Stimulated activated CD4-positive, alpha-beta T cell treated with anti-CD3 and anti-CD28 coated beads, Interleukin-1b, Interleukin-23, amount 100 ng/mL, for 4 hours (primary cell): Measurements from ENCODE around the gene ZNF618.

Experiments used
- DNase-seq, 2 donors: peaks; one replicate each; pipeline ENCODE4 v3.0.0-alpha.2; 2020; ENCODE audit warnings: low read depth in 2 of 2

The ZNF618 gene

GRCh38 chr9:113911850-113912557, 35.9 kb downstream of the ZNF618 start:
- DNase-seq = no peak

DNA sequence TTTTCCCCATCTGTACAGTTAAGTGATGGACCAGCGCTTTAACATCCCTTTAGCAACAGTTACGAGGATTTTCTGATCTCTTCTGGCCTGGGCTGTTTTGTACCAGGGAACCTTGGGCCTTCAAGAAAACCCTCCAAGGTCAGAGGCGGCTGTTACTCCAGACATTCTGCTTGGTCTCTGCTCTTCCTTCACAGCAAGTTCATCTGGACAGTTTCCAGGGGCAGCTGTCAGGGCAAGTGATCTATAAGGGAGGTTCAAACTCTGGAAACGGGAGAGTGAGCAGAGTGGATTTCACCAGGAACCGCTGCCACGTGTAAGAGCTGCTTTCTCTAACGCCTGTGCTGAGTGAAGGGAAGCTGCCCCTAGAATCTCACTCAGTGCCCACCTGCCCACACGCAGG, 36.7 kb downstream of the ZNF618 start:
- no peak for DNase-seq

DNA sequence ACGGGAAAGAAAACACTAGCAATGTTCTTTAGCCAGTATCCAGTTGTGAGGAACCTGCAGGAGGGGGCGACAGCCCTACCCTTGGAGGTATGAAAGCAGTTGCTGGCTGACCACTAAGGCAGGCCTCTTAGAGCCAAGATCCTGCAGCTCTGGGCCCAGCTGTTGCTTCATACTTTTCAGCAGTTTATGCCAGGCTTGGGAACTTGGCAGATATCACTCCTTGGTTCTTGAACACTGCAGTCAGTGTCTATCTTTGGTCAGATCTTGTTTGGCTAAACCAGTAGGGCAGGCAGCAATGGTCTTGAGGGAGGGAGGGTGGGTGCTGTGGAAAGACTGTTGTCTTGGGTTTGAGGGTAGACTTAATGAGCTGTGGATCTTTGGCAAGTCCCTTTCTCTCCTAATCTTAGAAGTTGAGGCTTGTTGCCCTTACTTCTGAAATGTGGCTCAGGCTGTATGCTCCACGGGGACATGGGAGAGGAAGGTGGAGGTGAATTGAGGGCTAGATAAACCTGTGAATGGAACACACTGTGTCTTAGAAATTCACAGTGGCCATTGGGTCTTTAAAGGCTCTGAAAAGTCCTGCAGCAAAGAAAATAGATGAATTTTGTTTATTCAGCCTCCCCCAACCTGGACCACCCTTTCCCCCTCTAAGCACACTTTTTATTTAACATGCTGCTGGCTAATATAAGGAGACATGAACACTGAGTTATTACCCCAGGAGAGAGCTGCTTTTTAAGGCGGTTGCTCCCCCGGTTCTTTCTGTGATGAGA, 37.5 kb downstream of the ZNF618 start:
- no peak for DNase-seq

DNA sequence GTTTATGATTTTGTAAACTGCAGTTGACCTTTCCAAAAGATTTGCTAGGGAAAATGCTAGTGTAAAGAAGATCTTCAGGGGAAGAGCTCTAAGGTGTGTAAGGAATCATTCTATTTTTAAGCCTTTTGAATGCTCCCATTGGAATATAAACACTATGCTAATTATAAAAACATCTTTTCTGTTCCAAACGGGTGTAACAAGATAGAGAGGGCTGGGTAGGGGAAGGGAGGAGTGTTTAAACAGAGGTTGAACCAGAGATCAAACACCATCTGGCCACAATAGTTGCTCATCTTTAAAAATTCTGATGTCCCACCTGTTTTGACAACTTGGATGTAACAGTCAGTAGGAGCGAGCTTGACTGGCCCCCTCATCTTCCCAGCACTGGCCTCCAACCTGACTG, 38.4 kb downstream of the ZNF618 start:
- no peak for DNase-seq

GRCh38 chr9:113915817-113916434, 39.8 kb downstream of the ZNF618 start:
- DNase-seq = no peak

DNA sequence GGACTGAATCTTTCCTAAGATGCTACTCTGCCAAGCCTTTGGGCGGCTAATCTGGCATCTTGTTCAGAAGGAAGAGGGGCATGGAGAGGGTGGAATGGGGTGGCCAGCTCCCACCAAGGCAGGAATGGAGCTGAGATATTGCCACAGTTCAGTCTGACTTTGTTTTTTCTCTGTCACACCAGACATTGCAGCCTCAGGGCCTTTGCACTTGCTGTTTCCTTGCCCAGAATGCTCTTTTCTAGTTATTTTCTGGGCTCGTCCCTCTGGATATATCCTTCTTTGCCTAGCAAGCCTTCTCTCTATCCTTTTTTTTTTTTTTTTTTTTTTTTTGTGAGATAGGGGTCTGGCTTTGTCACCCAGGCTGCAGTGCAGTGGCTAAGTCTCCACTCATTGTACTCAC, 40.8 kb downstream of the ZNF618 start:
- DNase-seq = no peak

DNA sequence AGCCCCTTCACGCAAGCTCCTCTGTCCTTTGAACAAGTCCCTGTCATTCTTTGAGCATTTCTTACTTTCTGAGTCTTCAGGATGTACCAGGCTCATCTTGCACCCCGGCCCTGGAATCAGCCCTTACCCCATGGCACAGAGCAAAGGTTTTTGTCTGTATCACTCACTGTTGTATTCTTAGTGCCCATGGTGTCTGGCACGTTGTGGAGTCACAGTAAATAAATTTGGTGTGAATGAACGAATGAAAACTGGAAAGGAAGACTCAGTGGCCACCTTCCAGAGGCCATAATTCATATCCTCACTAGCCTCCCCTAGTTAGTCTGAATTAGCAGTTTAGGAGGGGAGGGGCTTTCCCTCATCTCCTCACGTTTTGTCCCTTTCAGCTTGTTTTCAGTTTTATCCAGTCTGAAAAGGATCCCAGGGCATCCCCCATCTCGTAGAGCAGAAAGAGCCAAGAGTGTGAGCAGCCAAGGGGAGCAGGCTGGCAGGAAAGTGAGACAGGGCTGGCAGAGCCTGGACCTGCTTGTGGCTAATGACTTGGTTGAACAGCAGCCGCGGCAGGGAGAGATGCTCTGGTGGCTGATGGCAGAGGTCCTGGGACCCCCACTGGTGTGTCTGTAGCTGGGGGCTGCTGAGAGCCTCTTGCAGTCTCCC, 42.7 kb downstream of the ZNF618 start:
- no peak for DNase-seq

- DNase-seq = no peak
Observed at GRCh38 chr9:113919382-113919781, 43.3 kb downstream of the ZNF618 start.

DNA sequence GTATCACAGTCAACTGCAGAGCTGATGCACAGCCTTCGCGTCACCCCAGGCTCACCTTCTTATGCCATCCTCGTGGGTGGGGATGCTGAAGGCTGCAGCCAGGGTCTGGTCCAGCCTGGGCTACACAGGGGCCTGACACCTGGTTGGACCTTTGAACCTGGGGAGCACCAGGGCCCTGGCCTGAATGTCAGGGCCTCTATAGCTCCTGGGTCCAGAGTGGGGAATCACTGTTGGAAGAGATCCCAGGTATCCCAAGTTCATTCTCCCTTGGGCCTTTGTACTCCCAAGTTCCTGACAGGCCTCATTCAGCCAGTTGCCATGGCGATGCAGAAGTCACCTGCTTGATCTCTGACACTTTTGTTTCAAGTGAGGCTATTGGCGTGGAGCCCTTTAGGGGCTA, 43.8 kb downstream of the ZNF618 start:
- DNase-seq = no peak

GRCh38 chr9:113920872-113921271, 44.8 kb downstream of the ZNF618 start:
- no peak for DNase-seq

DNA sequence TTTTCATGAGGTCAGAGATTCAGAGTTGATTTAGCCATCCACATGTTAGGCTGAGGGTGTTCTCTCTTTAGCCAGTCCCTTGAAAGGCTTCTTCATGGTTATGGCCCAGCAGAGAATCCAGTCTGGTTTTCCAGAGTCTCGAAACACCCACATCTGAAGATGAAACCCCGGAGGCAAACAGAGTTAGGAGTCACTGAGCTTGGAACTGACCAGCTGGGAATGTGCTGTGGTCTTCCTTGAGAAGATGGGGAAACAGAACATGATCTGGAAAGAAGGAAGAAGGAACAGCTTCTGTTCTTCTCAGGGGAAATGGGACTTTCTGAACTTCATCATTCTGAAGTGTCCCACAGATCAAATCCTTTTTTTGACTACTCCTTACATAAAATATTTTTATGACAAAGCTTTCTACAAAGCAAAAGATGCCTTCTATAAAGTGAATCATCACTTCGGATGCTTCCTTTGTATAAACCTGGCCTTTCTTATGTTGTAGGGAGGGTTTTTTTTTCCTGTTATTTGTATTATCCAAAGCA, 45.4 kb downstream of the ZNF618 start:
- no peak for DNase-seq

- DNase-seq = no peak
Observed at GRCh38 chr9:113922160-113922559, 46.1 kb downstream of the ZNF618 start.

DNA sequence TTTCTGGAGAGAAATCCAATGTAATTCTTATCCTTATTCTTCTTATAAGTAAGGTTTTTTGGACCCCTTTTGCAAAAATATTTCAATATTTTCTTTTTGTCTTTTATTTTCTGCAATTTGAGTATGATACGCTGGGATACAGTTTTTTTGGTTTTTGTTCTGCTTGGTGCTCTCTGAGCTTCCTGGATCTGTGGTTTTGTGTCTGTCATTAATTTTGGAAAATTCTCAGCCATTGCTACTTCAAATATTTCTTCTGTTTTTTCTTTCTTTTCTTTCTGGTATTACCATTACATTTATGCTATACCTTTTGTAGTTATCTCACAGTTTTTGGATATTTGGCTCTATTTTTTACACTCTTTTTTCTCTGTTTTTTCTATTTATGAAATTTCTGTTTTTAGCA, 50.1 kb downstream of the ZNF618 start:
- no peak for DNase-seq

- DNase-seq = no peak
Observed at GRCh38 chr9:113927277-113927676, 51.2 kb downstream of the ZNF618 start.

- no peak for DNase-seq
Observed at GRCh38 chr9:113928269-113928668, 52.2 kb downstream of the ZNF618 start.

DNA sequence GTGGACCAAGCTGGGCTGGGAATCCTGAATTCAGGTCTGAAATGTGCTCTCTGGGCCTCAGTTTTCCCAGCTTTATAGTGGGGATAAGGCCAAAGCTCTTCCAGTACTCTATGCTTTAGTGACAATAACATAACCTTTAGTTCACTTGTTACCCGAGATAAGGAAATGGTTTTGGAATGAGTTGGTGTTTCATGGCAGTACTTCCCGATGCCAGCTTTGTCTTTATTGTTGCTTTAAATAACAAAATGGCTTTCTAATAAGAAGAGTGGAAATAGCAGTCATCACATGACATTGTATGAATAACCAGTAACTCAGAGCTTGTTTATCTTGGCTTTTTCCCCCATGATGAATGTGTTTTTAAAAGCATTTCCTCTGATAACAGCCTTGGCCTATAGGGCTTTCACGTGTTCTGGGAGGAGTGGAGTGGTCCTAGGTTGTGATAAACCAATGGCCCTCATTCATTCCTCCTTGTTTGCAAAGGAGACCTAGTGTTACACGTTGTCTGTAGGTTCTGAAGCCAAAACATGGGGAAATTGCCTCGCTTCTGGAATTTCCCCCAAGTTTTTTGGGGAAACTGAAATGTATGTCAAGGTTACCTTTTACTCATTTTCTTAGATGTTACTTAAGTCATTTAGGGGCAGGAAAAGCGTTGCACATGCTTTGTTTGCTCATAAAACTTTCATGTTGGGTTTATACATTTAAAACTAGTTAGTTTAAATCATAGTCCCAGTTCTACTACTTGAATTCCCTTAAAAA, 53.7 kb downstream of the ZNF618 start:
- DNase-seq = no peak

DNA sequence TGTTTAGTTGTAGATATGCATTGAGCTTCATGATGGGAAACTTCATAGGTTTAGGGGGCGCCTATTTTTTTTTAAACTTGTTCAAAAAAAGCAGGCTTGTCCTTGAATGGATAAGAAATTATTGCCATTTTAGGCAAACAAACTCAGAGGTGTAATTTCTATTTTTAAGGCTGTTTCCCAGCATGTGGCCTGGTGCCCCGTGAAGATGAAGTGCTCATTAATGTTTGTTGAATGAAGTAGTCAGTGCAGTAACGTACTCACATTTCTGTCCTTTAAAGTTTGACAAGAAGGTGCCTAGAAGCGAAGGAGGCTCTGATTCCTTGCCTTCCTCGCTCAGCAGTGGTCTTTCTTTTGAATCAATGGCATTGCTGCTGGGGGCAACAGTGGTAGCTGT, 54.3 kb downstream of the ZNF618 start:
- no peak for DNase-seq

DNA sequence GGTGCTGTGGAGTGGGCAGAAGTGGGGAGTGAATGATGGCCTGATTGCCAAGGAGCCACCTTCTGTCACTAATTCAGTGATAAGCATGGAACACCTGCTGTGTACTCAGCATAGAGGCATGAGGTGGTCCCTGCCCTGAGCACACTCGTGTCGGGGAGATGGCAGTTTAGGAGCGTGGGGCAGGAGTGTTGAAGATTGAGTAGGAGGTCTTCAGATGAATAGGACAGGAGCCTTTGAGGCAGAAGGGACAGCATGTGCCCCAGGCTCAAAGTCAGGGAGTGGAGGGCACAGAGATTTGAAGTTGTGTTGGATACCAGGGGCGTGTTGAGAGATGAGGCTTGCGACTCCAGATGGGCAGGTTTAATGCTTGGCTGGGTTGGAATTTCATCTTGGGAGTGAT, 55.0 kb downstream of the ZNF618 start:
- DNase-seq = no peak

- DNase-seq = no peak
Observed at GRCh38 chr9:113931777-113932176, 55.7 kb downstream of the ZNF618 start.

GRCh38 chr9:113932906-113933584, 56.9 kb downstream of the ZNF618 start:
- DNase-seq = no peak

DNA sequence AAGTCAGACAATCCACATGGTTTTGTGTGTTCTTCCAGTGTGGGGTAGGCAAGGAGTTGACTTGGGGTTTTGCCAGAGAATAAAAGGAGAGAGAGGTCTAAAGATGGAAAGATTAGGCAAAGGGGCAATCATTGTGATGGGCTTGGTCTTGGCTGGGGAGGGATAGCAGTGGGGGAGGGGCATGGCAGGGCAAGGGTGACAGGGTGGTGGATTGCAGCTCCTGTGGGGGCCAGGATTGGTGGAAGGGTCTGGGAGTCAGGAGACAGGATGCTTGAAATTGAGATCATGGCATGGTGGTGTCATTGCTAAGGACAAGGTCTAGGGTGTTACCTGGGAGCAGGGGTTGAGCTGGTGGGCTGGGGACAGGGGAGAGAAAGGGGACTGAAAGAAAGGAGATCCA, 57.6 kb downstream of the ZNF618 start:
- DNase-seq = no peak
